IPS-NIHi11 (cell line): ENCODE results near the gene NTN1.

Experiments used
- DNase-seq: peaks from one replicate; pipeline ENCODE4 v3.0.0; 2012; ENCODE audit warnings: mixed read lengths, low spot score

Gene NTN1

GRCh38 chr17:9162275-9162985 is 141.1 kb downstream of the NTN1 start:
- peak; percentile 82 for DNase-seq

- no peak for DNase-seq
Observed at GRCh38 chr17:9166788-9167187, 145.5 kb downstream of the NTN1 start.

- no peak for DNase-seq
Observed at GRCh38 chr17:9167379-9167778, 146.1 kb downstream of the NTN1 start.

- DNase-seq = no peak
Observed at GRCh38 chr17:9169116-9169515, 147.8 kb downstream of the NTN1 start.

GRCh38 chr17:9170336-9170735 is 149.0 kb downstream of the NTN1 start:
- DNase-seq = no peak

- DNase-seq = no peak
Observed at GRCh38 chr17:9170853-9171252, 149.5 kb downstream of the NTN1 start.

- no peak for DNase-seq
Observed at GRCh38 chr17:9173386-9173983, 152.2 kb downstream of the NTN1 start.

- DNase-seq = no peak
Observed at GRCh38 chr17:9174312-9174711, 153.0 kb downstream of the NTN1 start.

- DNase-seq = no peak
Observed at GRCh38 chr17:9174779-9175574, 153.7 kb downstream of the NTN1 start.

- DNase-seq = no peak
Observed at GRCh38 chr17:9175700-9176467, 154.6 kb downstream of the NTN1 start.

GRCh38 chr17:9177212-9177611 is 155.9 kb downstream of the NTN1 start:
- DNase-seq = no peak

GRCh38 chr17:9178319-9178718 is 157.0 kb downstream of the NTN1 start:
- no peak for DNase-seq

GRCh38 chr17:9179602-9180001 is 158.3 kb downstream of the NTN1 start:
- no peak for DNase-seq

GRCh38 chr17:9181640-9182039 is 160.3 kb downstream of the NTN1 start:
- no peak for DNase-seq

GRCh38 chr17:9183306-9183705 is 162.0 kb downstream of the NTN1 start:
- DNase-seq = no peak

- no peak for DNase-seq
Observed at GRCh38 chr17:9185142-9185541, 163.8 kb downstream of the NTN1 start.

- DNase-seq = peak; percentile 34
Observed at GRCh38 chr17:9185688-9186284, 164.5 kb downstream of the NTN1 start.

GRCh38 chr17:9187828-9188227 is 166.5 kb downstream of the NTN1 start:
- DNase-seq = no peak

- DNase-seq = no peak
Observed at GRCh38 chr17:9188367-9188766, 167.1 kb downstream of the NTN1 start.

- no peak for DNase-seq
Observed at GRCh38 chr17:9189870-9190269, 168.6 kb downstream of the NTN1 start.

- DNase-seq = no peak
Observed at GRCh38 chr17:9192010-9192409, 170.7 kb downstream of the NTN1 start.

- no peak for DNase-seq
Observed at GRCh38 chr17:9195411-9195810, 174.1 kb downstream of the NTN1 start.
